Caco-2 (cell line): ENCODE data around the gene NODAL. TPM values are rescaled to one million over a fixed set of nuclear protein-coding genes. Genes with fewer than 3 reads are reported as not detected.

ENCODE experiments used
- BruUV-seq: library from RNA; stranded (reverse); fragments of 400-500 nt; replicated peaks from 2 replicates; lab custom pipeline; 2021; lab: Mats Ljungman, UMichigan
- CTCF ChIA-PET: fragments of 300-600 bp; sonication (Branson Sonifier 250); formaldehyde crosslinking; loops from one replicate; lab custom pipeline; 2022; ENCODE audit warnings: antibody characterized with exemption; lab: Charles Lee
- POLR2A ChIA-PET: fragments of 300-600 bp; sonication (Branson Sonifier 250); formaldehyde crosslinking; loops from one replicate; lab custom pipeline; 2022; ENCODE audit warnings: antibody characterized with exemption; lab: Charles Lee
- DNase-seq, 2 experiments: peaks; one replicate each; pipeline versions ENCODE4 v3.0.0 to v3.0.0-alpha.2; 2020 to 2022
- H3K27me3 ChIP-seq: replicated peaks from 2 replicates; pipeline ENCODE4 v1.6.0; 2011; ENCODE audit warnings: low read length; ENCODE audit not compliant: control insufficient read depth, insufficient read depth
- H3K36me3 ChIP-seq: 2 replicates; pipeline ENCODE4 v1.5.1; 2011; ENCODE audit warnings: low read length; ENCODE audit not compliant: control insufficient read depth, insufficient read depth
- H3K4me1 ChIP-seq: fragments of 250-450 bp; sonication (Bioruptor Pico); 2 replicates; pipeline ENCODE4 v1.5.1; 2020; ENCODE audit warnings: mild to moderate bottlenecking
- H3K4me3 ChIP-seq: 2 replicates; pipeline ENCODE4 v1.5.1; 2011; ENCODE audit warnings: low read depth, mild to moderate bottlenecking, control low read depth, low read length
- H3K9me3 ChIP-seq: fragments of 250-450 bp; sonication (Bioruptor Pico); 2 replicates; pipeline ENCODE4 v1.5.1; 2020; ENCODE audit warnings: mild to moderate bottlenecking, moderate library complexity
- H3K27ac Mint-ChIP-seq: one replicate; pipeline ENCODE4 v1.8.0; 2022; ENCODE audit warnings: mixed read lengths; ENCODE audit not compliant: unreplicated experiment
- H3K27me3 Mint-ChIP-seq: one replicate; pipeline ENCODE4 v1.8.0; 2022; ENCODE audit warnings: mixed read lengths; ENCODE audit not compliant: insufficient read depth, unreplicated experiment
- H3K36me3 Mint-ChIP-seq: one replicate; pipeline ENCODE4 v1.8.0; 2022; ENCODE audit warnings: mild to moderate bottlenecking, mixed read lengths; ENCODE audit not compliant: insufficient read depth, unreplicated experiment
- H3K4me1 Mint-ChIP-seq: one replicate; pipeline ENCODE4 v1.8.0; 2022; ENCODE audit warnings: low read depth, mixed read lengths; ENCODE audit not compliant: unreplicated experiment
- H3K4me3 Mint-ChIP-seq: one replicate; pipeline ENCODE4 v1.8.0; 2022; ENCODE audit warnings: mild to moderate bottlenecking, moderate library complexity, mixed read lengths; ENCODE audit not compliant: unreplicated experiment
- H3K9me3 Mint-ChIP-seq: one replicate; pipeline ENCODE4 v1.8.0; 2022; ENCODE audit warnings: mixed read lengths; ENCODE audit not compliant: unreplicated experiment
- CTCF ChIP-seq, 2 experiments: fragments of 200-600 bp in 1 of 2; IDR thresholded peaks; 1 replicate in 1 of 2; 2 replicates in 1 of 2; pipeline versions ENCODE4 v1.5.1 to v1.8.0; 2011 to 2022; ENCODE audit warnings: antibody characterized with exemption in 1 of 2, control low read depth in 1 of 2, inconsistent platforms in 1 of 2, low read depth in 1 of 2, low read length in 1 of 2, mild to moderate bottlenecking in 1 of 2, moderate library complexity in 1 of 2; ENCODE audit not compliant: insufficient read depth in 1 of 2, severe bottlenecking in 1 of 2, unreplicated experiment in 1 of 2
- intact Hi-C: fragments of 100-400 bp; cut with micrococcal nuclease; formaldehyde crosslinking; loops from one replicate; pipeline ENCODE4 v1.10.0; 2022; ENCODE audit not compliant: unreplicated experiment
- total RNA-seq: library from RNA; stranded (reverse); gene quantifications from 2 replicates; pipeline ENCODE4 v1.2.3, GENCODE V29; 2022

NODAL gene
- total RNA-seq, 1 experiment from 2014 or later, result 0.59 TPM

GRCh38 chr10:70430493-70431445 lies 10.7 kb downstream of the NODAL start:
- no peaks in the 10 kb centered on the region for H3K27me3 ChIP-seq
- no peaks in the 10 kb centered on the region for H3K9me3 Mint-ChIP-seq
- H3K4me1 ChIP-seq, result peaks cover 28% of the 10 kb centered on the region
- H3K4me3 Mint-ChIP-seq, result no peak overlapping the region
- POLR2A ChIA-PET, result interaction anchor here (0.9 to 1.9 kb wide), 3 partner anchors 11 to 48 kb away, joined by 3 to 17 read pairs (median 3); partner anchors contain the start of genes EIF4EBP2 and PALD1
- H3K9me3 ChIP-seq, result no peaks in the 10 kb centered on the region
- H3K27ac Mint-ChIP-seq, result no peak overlapping the region
- H3K4me3 ChIP-seq, result no peak overlapping the region
- TF ChIP-seq CTCF (IDR thresholded peaks at IDR 0.05; ENCODE audit: insufficient read depth in 1 of 2, low read depth in 1 of 2, low read length in 1 of 2, severe bottlenecking in 1 of 2, unreplicated experiment in 1 of 2), result peak in 1 of 2 experiments; percentile 66
- peak; percentile 76 to 86 for DNase-seq
- H3K4me1 Mint-ChIP-seq, result peaks cover 4% of the 10 kb centered on the region
- intact Hi-C loops, result loop anchor here (1.0 to 10.0 kb wide), 8 partner anchors 12 to 324 kb away; no protein-coding TSS in a partner anchor
- no TSS peak for BruUV-seq
- CTCF ChIA-PET, result interaction anchor here (0.6 to 2.4 kb wide), 32 partner anchors 12 to 328 kb away, joined by 3 to 25 read pairs (median 5); partner anchors contain the start of genes EIF4EBP2, NODAL, PALD1 and TYSND1
- H3K36me3 Mint-ChIP-seq, result peaks cover 52% of the 10 kb centered on the region
- H3K36me3 ChIP-seq, result peaks cover 13% of the 10 kb centered on the region
- no peaks in the 10 kb centered on the region for H3K27me3 Mint-ChIP-seq

- Histone ChIP-seq H3K4me1 (peaks cover 61% of the 10 kb centered on the region), H3K4me3 (no peak overlapping the region), H3K27me3 (no peaks in the 10 kb centered on the region), H3K9me3 (no peaks in the 10 kb centered on the region), H3K36me3 (peaks cover 13% of the 10 kb centered on the region)
- no peak for DNase-seq
- Mint-ChIP-seq H3K27me3 (no peaks in the 10 kb centered on the region), H3K36me3 (peaks cover 82% of the 10 kb centered on the region), H3K4me3 (no peak overlapping the region), H3K9me3 (no peaks in the 10 kb centered on the region), H3K4me1 (peaks cover 42% of the 10 kb centered on the region), H3K27ac (peak overlapping the region; percentile 46)
- POLR2A ChIA-PET, result no interaction called here
- BruUV-seq, result no TSS peak
- no peak for TF ChIP-seq CTCF (IDR thresholded peaks at IDR 0.05; ENCODE audit: insufficient read depth in 1 of 2, low read depth in 1 of 2, low read length in 1 of 2, severe bottlenecking in 1 of 2, unreplicated experiment in 1 of 2)
- intact Hi-C loops, result no loop called here
- CTCF ChIA-PET, result interaction anchor here (1.8 kb wide), 1 partner anchor 16 kb away, joined by 5 read pairs; no protein-coding TSS in a partner anchor
Observed at GRCh38 chr10:70426823-70427222, 14.7 kb downstream of the NODAL start.

GRCh38 chr10:70425096-70425495 lies 16.4 kb downstream of the NODAL start:
- Histone ChIP-seq H3K4me3 (no peak overlapping the region), H3K9me3 (no peaks in the 10 kb centered on the region), H3K36me3 (peaks cover 12% of the 10 kb centered on the region), H3K4me1 (peaks cover 65% of the 10 kb centered on the region), H3K27me3 (no peaks in the 10 kb centered on the region)
- TF ChIP-seq CTCF (IDR thresholded peaks at IDR 0.05; ENCODE audit: insufficient read depth in 1 of 2, low read depth in 1 of 2, low read length in 1 of 2, severe bottlenecking in 1 of 2, unreplicated experiment in 1 of 2), result no peak
- Mint-ChIP-seq H3K9me3 (no peaks in the 10 kb centered on the region), H3K4me1 (peaks cover 49% of the 10 kb centered on the region), H3K27me3 (no peaks in the 10 kb centered on the region), H3K4me3 (peak overlapping the region; percentile 51), H3K36me3 (peaks cover 93% of the 10 kb centered on the region), H3K27ac (peak overlapping the region; percentile 88)
- peak; percentile 73 to 78 for DNase-seq
- POLR2A ChIA-PET, result interaction anchor here (0.5 to 2.8 kb wide), 6 partner anchors 20 to 384 kb away, joined by 3 to 39 read pairs (median 5); partner anchors contain the start of genes EIF4EBP2 and TYSND1
- BruUV-seq, result no TSS peak
- intact Hi-C loops, result loop anchor here (1.0 kb wide), 3 partner anchors 10 to 21 kb away; no protein-coding TSS in a partner anchor
- CTCF ChIA-PET, result interaction anchor here (0.6 to 2.7 kb wide), 11 partner anchors 9 to 203 kb away, joined by 3 to 16 read pairs (median 4); partner anchors contain the start of gene PALD1
